Ascending aorta (tissue), 2 donors: ENCODE measurements around the gene OR10AD1. TPM values are rescaled to one million over a fixed set of nuclear protein-coding genes. Genes with fewer than 3 reads are reported as not detected.
"Not testable (repeated sequence)": the region's sequence is repeated elsewhere in the genome, so short reads cannot be mapped to it uniquely, and the experiment has no call there.

Source experiments
- DNase-seq, 2 donors: peaks; one replicate each; pipeline ENCODE4 v3.0.0-alpha.2; 2019; ENCODE audit warnings: low spot score in 2 of 2
- H3K27ac ChIP-seq, 2 donors: fragments of 200-600 bp; sonication (generic); one replicate each; pipeline ENCODE4 v1.5.1; 2016 to 2017; ENCODE audit warnings: mild to moderate bottlenecking in 1 of 2
- H3K27me3 ChIP-seq: fragments of 200-600 bp; sonication (generic); one replicate; pipeline ENCODE4 v1.5.1; 2017
- H3K36me3 ChIP-seq, 2 donors: fragments of 200-600 bp; sonication (generic); one replicate each; pipeline ENCODE4 v1.5.1; 2016
- H3K4me1 ChIP-seq, 2 donors: fragments of 200-600 bp; sonication (generic); one replicate each; pipeline ENCODE4 v1.5.1; 2016 to 2017; ENCODE audit warnings: mild to moderate bottlenecking in 1 of 2
- H3K4me3 ChIP-seq, 2 donors: fragments of 200-600 bp; sonication (generic); one replicate each; pipeline ENCODE4 v1.5.1; 2016 to 2017; ENCODE audit warnings: mild to moderate bottlenecking in 1 of 2
- H3K9me3 ChIP-seq, 2 donors: fragments of 200-600 bp; sonication (generic); one replicate each; pipeline ENCODE4 v1.5.1; 2016
- intact Hi-C: fragments of 100-400 bp; cut with DNase I; formaldehyde crosslinking; loops from one replicate; pipeline ENCODE4 v1.15.1; 2023
- total RNA-seq: library from RNA; depleted of rRNA; stranded (reverse); fragments of >200 nt; gene quantifications from one replicate; pipeline ENCODE4 v1.1.0, GENCODE V29; 2016
- TF ChIP-seq, protein P1 (sequence below), 3 experiments: fragments of 200-600 bp in 2 of 3; fragments of 450-650 bp in 1 of 3; sonication (generic) in 2 of 3; IDR thresholded peaks; one replicate each; pipeline ENCODE4 v1.5.1; 2016 to 2019; ENCODE audit warnings: antibody characterized with exemption in 3 of 3, mild to moderate bottlenecking in 1 of 3, moderate library complexity in 1 of 3

The OR10AD1 gene
- total RNA-seq, 1 donor from 2014 or later, result not detected

DNA sequence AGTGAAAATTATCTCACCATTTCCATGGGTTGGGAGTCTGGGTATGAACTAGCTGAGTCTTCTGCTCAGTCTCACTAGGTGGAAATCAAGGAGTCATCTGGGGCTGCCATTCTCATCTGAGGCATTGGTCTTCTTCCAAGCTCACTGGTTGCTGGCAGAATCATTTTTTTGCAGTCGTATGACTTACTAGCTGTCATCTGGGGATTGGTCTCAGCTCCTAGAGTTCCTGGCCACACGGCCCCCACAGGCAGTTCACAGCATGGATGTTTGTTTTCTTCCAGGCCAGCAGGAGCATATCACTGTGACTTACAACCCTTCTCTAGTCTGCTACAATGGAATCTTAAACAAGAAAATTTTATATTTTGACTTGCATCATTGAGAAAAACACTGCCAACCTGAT lies 18.6 kb upstream of the OR10AD1 start:
- DNase-seq, result no peak

DNA sequence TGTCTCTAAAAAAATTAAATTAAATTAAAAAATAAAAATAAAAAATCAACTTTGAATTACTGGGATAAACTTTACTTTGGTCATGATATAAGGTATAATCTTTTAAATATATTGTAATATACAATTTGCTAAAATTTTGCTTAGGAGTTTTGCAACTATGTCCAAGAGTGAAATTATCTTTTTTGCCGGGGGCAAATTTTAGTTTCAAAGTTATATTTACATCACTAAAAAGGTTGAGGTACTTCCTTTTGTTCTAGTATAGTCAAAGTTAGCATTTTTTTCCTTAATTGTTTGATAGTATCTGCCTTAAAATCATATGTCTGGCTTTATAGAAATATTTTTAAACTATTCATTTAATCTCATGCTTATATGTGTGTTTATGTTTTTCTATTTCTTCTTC lies 17.6 kb upstream of the OR10AD1 start:
- Histone ChIP-seq H3K9me3 (no peaks in the 10 kb centered on the region), H3K4me3 (no peak overlapping the region), H3K27ac (no peak overlapping the region), H3K4me1 (no peaks in the 10 kb centered on the region), H3K36me3 (no peaks in the 10 kb centered on the region), H3K27me3 (no peaks in the 10 kb centered on the region)
- no peak for DNase-seq
- intact Hi-C loops, result no loop called here
- TF ChIP-seq, protein P1, sequence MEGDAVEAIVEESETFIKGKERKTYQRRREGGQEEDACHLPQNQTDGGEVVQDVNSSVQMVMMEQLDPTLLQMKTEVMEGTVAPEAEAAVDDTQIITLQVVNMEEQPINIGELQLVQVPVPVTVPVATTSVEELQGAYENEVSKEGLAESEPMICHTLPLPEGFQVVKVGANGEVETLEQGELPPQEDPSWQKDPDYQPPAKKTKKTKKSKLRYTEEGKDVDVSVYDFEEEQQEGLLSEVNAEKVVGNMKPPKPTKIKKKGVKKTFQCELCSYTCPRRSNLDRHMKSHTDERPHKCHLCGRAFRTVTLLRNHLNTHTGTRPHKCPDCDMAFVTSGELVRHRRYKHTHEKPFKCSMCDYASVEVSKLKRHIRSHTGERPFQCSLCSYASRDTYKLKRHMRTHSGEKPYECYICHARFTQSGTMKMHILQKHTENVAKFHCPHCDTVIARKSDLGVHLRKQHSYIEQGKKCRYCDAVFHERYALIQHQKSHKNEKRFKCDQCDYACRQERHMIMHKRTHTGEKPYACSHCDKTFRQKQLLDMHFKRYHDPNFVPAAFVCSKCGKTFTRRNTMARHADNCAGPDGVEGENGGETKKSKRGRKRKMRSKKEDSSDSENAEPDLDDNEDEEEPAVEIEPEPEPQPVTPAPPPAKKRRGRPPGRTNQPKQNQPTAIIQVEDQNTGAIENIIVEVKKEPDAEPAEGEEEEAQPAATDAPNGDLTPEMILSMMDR (IDR thresholded peaks at IDR 0.05), result no peak

More for the DNA sequence above, 18.6 kb upstream of the OR10AD1 start:
- no peak overlapping the region for H3K27ac ChIP-seq
- no peaks in the 10 kb centered on the region for H3K4me1 ChIP-seq
- intact Hi-C loops, result no loop called here
- H3K9me3 ChIP-seq, result no peaks in the 10 kb centered on the region
- H3K36me3 ChIP-seq, result no peaks in the 10 kb centered on the region
- TF ChIP-seq, protein P1 (IDR thresholded peaks at IDR 0.05), result no peak
- no peaks in the 10 kb centered on the region for H3K27me3 ChIP-seq
- H3K4me3 ChIP-seq, result no peak overlapping the region

DNA sequence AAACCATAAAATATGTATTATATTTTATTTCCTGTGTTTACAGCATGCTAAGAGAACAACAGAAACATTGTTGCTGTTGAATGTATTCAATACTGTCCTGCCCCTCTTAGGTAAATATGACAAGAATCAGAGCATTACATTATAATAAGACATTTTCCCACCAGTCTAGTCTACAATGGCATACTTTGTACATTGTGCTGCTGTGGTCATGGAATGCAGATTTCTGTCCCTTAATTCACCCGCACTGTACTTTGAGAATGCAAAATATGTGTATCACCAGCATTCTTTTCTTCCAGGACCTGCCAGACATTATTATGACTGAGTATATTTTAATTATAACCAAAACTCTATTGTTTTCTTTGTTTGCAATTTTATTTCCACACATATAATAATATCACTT lies 16.5 kb upstream of the OR10AD1 start:
- TF ChIP-seq, protein P1 (IDR thresholded peaks at IDR 0.05), result no peak

DNA sequence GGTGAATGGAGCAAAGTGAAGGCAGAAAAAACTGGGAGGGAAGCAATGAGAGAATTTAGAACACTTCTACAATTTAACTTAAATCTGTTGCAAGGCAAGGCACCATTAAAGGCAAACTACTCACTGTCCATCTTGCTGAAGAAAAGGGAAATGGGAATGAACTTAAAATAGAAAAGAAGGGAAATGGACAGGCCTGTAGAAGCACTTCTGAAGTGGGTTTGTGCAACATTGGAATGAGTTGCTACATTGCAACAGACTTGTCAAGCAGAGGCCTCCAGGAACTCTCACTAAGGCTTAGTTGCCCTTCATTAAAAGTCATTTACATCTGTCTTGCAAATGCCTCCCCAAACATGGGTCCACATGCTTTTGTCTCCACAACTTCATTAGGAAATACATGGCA lies 13.7 kb upstream of the OR10AD1 start:
- intact Hi-C loops, result no loop called here

More for the DNA sequence above, 16.5 kb upstream of the OR10AD1 start:
- H3K4me3 ChIP-seq, result no peak overlapping the region
- no peaks in the 10 kb centered on the region for H3K36me3 ChIP-seq
- intact Hi-C loops, result no loop called here
- DNase-seq, result no peak
- H3K27me3 ChIP-seq, result no peaks in the 10 kb centered on the region
- H3K4me1 ChIP-seq, result no peaks in the 10 kb centered on the region
- no peak overlapping the region for H3K27ac ChIP-seq
- no peaks in the 10 kb centered on the region for H3K9me3 ChIP-seq

DNA sequence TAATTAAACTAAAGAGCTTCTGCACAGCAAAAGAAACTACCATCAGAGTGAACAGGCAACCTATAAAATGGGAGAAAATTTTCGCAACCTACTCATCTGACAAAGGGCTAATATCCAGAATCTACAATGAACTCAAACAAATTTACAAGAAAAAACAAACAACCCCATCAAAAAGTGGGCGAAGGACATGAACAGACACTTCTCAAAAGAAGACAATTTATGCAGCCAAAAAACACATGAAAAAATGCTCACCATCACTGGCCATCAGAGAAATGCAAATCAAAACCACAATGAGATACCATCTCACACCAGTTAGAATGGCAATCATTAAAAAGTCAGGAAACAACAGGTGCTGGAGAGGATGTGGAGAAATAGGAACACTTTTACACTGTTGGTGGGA lies 6.4 kb upstream of the OR10AD1 start:
- intact Hi-C loops, result not testable (repeated sequence)

More for the DNA sequence above, 13.7 kb upstream of the OR10AD1 start:
- no peaks in the 10 kb centered on the region for H3K36me3 ChIP-seq
- no peak overlapping the region for H3K27ac ChIP-seq
- no peak for DNase-seq
- no peaks in the 10 kb centered on the region for H3K9me3 ChIP-seq
- no peak overlapping the region for H3K4me3 ChIP-seq
- TF ChIP-seq, protein P1 (IDR thresholded peaks at IDR 0.05), result no peak
- no peaks in the 10 kb centered on the region for H3K27me3 ChIP-seq
- no peaks in the 10 kb centered on the region for H3K4me1 ChIP-seq

DNA sequence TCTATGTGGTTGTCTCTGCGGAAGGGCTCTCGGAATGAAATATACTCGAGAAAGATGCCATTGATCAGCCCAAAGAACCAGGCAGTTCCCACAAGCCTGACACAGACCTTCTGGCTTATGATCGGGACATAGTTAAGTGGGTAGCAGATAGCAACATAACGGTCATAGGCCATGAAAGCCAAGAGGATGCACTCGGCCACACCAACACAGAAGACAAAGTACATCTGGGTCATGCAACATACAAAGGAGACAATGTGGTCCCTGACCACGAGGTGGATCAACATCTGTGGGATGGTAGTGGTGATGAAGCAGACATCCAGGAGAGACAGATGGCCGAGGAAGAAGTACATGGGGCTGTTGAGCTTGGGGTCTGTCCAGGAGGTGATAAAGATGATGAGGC lies 326 bp downstream of the OR10AD1 start:
- no peaks in the 10 kb centered on the region for H3K4me1 ChIP-seq
- H3K27ac ChIP-seq, result no peak overlapping the region
- no peak for DNase-seq
- H3K4me3 ChIP-seq, result no peak overlapping the region
- H3K27me3 ChIP-seq, result no peaks in the 10 kb centered on the region
- peaks cover 0 to 3% of the 10 kb centered on the region in 2 donors for H3K36me3 ChIP-seq
- intact Hi-C loops, result no loop called here
- TF ChIP-seq, protein P1 (IDR thresholded peaks at IDR 0.05), result no peak
- peaks cover 0 to 62% of the 10 kb centered on the region in 2 donors for H3K9me3 ChIP-seq

More for the DNA sequence above, 6.4 kb upstream of the OR10AD1 start:
- H3K4me3 ChIP-seq, H3K27ac ChIP-seq, H3K4me1 ChIP-seq, DNase-seq, H3K36me3 ChIP-seq, H3K27me3 ChIP-seq: not testable (repeated sequence)
- H3K9me3 ChIP-seq, result peaks cover 4 to 41% of the 10 kb centered on the region in 2 donors
